GM21723 (cell line): ENCODE data around the gene ARL17B.
A peak's percentile ranks its signal among the peaks of the same experiment; 100 is the strongest.
"Not testable (repeated sequence)": the region's sequence is repeated elsewhere in the genome, so short reads cannot be mapped to it uniquely, and the experiment has no call there.

Experiments
- ATAC-seq: cut with Tn5 transposase; IDR thresholded peaks from one replicate; pipeline ENCODE4 v1.9.1; 2021; ENCODE audit warnings: mild to moderate bottlenecking, moderate library complexity; ENCODE audit not compliant: unreplicated experiment

The ARL17B gene

GRCh38 chr17:46252804-46253203, 108.8 kb downstream of the ARL17B start:
- not testable (repeated sequence) for ATAC-seq

DNA sequence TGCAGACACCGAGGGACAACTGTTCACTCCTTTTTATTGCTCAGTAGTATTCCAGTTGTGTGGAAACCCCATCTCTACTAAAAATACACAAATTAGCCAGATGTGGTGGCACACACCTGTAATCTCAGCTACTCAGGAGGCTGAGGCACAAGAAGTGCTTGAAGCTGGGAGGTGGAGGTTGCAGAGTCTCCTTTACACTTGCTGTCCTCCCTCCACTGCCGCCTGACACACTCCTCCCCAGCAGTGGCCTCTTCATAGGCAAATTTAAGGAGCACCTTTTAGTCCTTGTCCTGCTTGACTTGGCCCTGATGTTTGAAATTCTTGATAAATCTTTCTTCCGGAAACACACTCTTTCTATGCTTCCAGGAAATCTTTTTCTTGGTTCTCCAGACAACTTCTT, 112.4 kb downstream of the ARL17B start:
- not testable (repeated sequence) for ATAC-seq

DNA sequence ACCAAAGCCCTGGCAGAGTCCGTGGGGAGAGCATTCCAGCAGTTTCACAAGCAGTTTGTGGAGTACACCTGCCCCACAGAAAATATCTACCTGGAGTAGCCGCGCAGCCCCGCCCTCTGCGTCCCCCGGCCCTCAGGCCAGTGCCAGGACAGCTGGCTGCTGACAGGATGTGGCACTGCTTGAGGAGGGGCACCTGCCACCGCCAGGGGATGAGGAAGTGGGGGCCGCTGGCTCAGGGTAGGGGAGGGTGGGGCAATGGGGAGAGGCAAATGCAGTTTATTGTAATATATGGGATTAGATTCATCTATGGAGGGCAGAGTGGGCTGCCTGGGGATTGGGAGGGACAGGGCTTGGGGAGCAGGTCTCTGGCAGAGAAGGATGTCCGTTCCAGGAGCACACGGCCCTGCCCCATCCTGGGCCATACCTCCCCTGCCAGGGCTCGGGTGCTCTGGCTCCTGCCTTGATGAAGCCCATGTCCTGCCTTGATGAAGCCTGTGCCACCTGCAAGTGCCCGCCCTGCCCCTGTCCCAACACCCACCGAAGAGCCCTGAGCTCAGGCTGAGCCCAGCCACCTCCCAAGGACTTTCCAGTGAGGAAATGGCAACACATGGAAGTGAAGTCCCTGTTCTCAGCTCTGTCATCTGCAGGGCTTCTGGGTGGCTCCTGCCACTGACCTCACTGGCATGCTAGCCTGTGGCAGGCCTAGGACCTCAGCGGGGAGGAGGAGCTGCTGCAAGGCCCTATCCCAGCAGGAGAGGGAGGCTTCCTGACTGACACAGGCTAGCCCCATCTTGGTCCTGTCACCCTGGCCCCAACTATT, 116.4 kb downstream of the ARL17B start:
- not testable (repeated sequence) for ATAC-seq

DNA sequence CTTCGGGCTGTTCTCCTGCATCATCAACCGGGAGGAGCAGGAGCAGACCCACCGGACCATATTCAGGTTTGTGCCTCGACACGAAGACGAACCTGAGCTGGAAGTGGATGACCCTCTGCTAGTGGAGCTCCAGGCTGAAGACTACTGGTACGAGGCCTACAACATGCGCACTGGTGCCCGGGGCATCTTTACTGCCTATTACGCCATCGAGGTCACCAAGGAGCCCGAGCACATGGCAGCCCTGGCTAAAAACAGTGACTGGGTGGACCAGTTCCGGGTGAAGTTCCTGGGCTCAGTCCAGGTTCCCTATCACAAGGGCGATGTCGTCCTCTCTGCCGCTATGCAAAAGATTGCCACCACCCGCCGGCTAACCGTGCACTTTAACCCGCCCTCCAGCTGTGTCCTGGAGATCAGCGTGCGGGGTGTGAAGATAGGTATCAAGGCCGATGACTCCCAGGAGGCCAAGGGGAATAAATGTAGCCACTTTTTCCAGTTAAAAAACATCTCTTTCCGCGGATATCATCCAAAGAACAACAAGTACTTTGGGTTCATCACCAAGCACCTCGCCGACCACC, 117.1 kb downstream of the ARL17B start:
- ATAC-seq: not testable (repeated sequence)

DNA sequence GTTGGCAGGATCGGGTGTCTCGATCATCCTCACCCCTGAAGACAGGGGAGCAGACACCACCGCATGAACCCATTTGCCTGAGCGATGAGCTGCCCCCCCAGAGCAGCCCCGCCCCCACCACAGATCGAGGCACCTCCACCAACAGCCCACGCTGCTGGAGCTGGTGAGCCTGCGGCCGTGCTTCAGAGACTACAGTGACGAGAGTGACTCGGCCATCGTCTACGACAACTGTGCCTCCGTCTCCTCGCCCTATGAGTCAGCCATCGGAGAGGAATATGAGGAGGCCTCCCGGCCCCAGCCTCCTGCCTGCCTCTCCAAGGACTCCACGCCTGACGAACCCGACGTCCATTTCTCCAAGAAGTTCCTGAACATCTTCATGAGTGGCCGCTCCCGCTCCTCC, 117.6 kb downstream of the ARL17B start:
- ATAC-seq: not testable (repeated sequence)

GRCh38 chr17:46243505-46243904, 118.1 kb downstream of the ARL17B start:
- ATAC-seq: not testable (repeated sequence)

GRCh38 chr17:46231359-46231758, 130.2 kb downstream of the ARL17B start:
- not testable (repeated sequence) for ATAC-seq

DNA sequence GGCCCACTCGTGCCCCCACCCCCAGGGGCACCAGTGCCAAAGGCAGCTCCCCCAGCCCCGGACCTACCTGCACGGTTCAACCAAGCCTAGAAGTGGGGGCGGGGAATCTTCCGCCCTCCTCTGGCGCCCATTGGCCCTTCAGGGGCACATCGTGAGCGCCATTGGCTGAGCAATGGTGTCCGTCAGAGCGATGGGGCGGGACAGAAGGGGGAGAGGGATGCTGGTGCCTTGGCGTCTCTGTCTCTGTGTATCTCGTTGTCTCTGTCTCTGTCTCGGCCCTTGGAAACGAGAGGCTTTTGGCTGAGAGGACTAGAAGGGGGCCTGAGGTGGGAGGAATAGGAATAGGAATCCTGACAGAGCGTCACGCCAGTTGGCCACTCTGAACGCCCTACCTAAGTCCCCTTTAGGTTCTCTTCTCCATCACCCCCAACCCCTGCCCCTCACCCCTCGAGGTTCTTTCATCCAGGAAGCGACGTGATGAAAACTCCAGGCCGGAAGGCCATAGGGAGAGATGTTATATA, 136.2 kb downstream of the ARL17B start:
- peak; percentile 98 for ATAC-seq

DNA sequence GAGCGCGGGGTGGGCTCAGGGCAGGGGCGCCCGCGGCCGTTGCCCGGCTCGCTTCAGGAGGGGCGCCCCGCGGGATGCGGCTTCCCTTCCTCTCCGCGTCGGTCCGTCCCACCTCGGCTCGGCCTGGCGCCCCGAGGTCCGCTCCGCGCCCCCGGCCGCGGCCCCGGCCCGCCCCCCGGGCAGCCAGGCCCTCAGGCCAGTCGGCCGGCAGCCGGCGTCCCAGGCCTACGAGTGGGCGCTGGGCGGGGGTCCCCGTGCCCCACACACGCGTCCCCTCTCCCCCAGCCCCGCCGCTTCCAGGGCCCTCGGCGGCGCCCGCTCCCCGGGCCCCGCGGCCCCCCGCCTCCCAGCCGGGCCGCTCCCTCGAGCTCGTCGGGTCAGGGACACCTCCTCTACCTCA, 136.7 kb downstream of the ARL17B start:
- ATAC-seq: peak; percentile 36
